ENCODE measurements around the gene CEP104.

GRCh38 chr1:3777647-3778589 is 79.1 kb downstream of the CEP104 start:
- TF ChIP-seq CTCF (IDR thresholded peaks at IDR 0.05) = no peak
- TF ChIP-seq MAX (IDR thresholded peaks at IDR 0.05) = no peak
- no peak for TF ChIP-seq REST (IDR thresholded peaks at IDR 0.05)
- no peak for TF ChIP-seq MAFK (IDR thresholded peaks at IDR 0.05; ENCODE audit: partially characterized antibody)
- TF ChIP-seq POLR2AphosphoS2 (conservative IDR thresholded peaks at IDR 0.05; ENCODE audit: low read length) = no peak
